ENCODE measurements around the gene ZNF124. TPM values are rescaled to one million over a fixed set of nuclear protein-coding genes. Genes with fewer than 3 reads are reported as not detected.

Gene ZNF124
- total and polyA plus RNA-seq, 2 of the 8 experiments (the other 6 are each of a cell fraction or from before 2014, with no cell fraction given) = 4.6 to 39.9 TPM

DNA sequence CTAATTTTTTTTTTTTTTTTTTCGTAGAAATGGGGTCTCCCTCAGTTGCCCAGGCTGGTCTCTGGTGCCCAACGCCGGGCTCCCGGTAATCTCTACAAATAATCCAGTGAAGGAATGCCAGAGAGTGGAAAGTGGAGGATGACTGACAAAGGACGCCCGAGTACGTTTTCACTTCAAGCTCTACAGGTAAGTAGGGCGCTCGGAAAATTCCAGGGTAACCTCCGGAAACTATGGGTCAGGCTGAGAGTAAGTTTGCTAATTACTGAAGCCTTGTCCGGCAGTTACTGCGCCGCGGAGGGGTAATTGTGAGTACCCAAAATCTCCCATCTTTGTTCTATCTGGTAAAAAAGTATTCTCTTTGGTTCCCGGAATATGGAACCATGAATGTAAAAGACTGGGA, 65.9 kb downstream of the ZNF124 start:
- no peak overlapping the region for H4K5ac ChIP-seq (ENCODE audit: insufficient read length, low read depth, low read length)
- peaks cover 8 to 28% of the 10 kb centered on the region in 2 experiments for H3K79me2 ChIP-seq (ENCODE audit: control insufficient read depth in 1 of 2, insufficient read depth in 2 of 2, low read length in 2 of 2)
- no peak overlapping the region for H2BK120ac ChIP-seq (replicated peaks; ENCODE audit: low read depth, low read length)
- WGBS, 2 experiments (ENCODE audit: extremely low coverage in 1 of 2, insufficient coverage in 1 of 2, insufficient read length in 1 of 2, insufficient replicate concordance in 2 of 2, low coverage in 1 of 2, low lambda C conversion rate in 2 of 2, missing lambda C conversion rate in 1 of 2) = 87% methylated on average over 14 of the region's 15 CpGs; no CpG with 5 or more reads in 1 of the 2 experiments
- no peak overlapping the region for H3K4ac ChIP-seq (replicated peaks; ENCODE audit: insufficient read length, low read depth, low read length)
- no peaks in the 10 kb centered on the region for H3K9me3 ChIP-seq (ENCODE audit: insufficient read depth in 2 of 2, low read depth in 1 of 2, low read length in 1 of 2)
- POLR2A ChIA-PET (ENCODE audit: partially characterized antibody) = interaction anchor here (3.7 kb wide), 1 partner anchor 27 kb away, joined by 11 read pairs; the partner anchor contains the start of gene ZNF670
- H4K91ac ChIP-seq (replicated peaks; ENCODE audit: insufficient read length, low read length) = no peak overlapping the region
- peak overlapping the region; percentile 69 to 72; a peak in 2 of 4 replicates for H3K4me2 ChIP-seq (ENCODE audit: insufficient read depth in 1 of 2, low read depth in 2 of 2, low read length in 2 of 2)
- H3K36me3 ChIP-seq (ENCODE audit: control insufficient read depth in 2 of 4, insufficient read depth in 4 of 4, low read length in 3 of 4) = peaks cover 8 to 15% (median 14%) of the 10 kb centered on the region in 4 experiments
- H4K8ac ChIP-seq (ENCODE audit: extremely low read depth, insufficient read depth, low read length) = no peak overlapping the region
- FAIRE-seq = no peak
- H2BK5ac ChIP-seq (ENCODE audit: low read depth, low read length) = no peak overlapping the region
- no peak overlapping the region for H3K56ac ChIP-seq (replicated peaks; ENCODE audit: insufficient read length, low read depth, low read length)
- H3K9ac ChIP-seq (replicated peaks in 1 of 4; ENCODE audit: extremely low read depth in 1 of 4, low read depth in 3 of 4, low read length in 3 of 4) = no peak overlapping the region
- H2BK20ac ChIP-seq (ENCODE audit: low read length) = no peak overlapping the region
- peaks cover 0 to 11% (median 5%) of the 10 kb centered on the region in 4 experiments; a peak in 6 of 7 replicates for H3K27me3 ChIP-seq (replicated peaks in 1 of 4; ENCODE audit: control insufficient read depth in 3 of 4, extremely low read depth in 1 of 4, insufficient read depth in 3 of 4, low read length in 3 of 4)
- no peak for TF ChIP-seq TBP (IDR thresholded peaks at IDR 0.05; ENCODE audit: low read depth, low read length)
- no peak for TF ChIP-seq MAFK (IDR thresholded peaks at IDR 0.05; ENCODE audit: low read depth, low read length)
- TF ChIP-seq NRF1 (IDR thresholded peaks at IDR 0.05; ENCODE audit: low read depth, low read length) = no peak
- no peak for TF ChIP-seq SP1 (IDR thresholded peaks at IDR 0.05; ENCODE audit: low read depth, low read length)
- TF ChIP-seq, protein P1, sequence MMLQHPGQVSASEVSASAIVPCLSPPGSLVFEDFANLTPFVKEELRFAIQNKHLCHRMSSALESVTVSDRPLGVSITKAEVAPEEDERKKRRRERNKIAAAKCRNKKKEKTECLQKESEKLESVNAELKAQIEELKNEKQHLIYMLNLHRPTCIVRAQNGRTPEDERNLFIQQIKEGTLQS (IDR thresholded peaks at IDR 0.05; ENCODE audit: insufficient read depth, low read depth, low read length) = no peak
- no peak for TF ChIP-seq NANOG (IDR thresholded peaks at IDR 0.05; ENCODE audit: insufficient read depth, low read depth, low read length, poor library complexity, severe bottlenecking)
- no peak for TF ChIP-seq CBX5 (IDR thresholded peaks at IDR 0.05; ENCODE audit: low read depth, low read length)
- no peak for TF ChIP-seq EP300 (IDR thresholded peaks at IDR 0.05; ENCODE audit: borderline replicate concordance in 1 of 2, low read depth in 2 of 2, low read length in 2 of 2)
- no peak for TF ChIP-seq BRCA1 (IDR thresholded peaks at IDR 0.05; ENCODE audit: low read depth, low read length)
- no peak overlapping the region for H3K14ac ChIP-seq (ENCODE audit: insufficient read length)
- H2AFZ ChIP-seq (ENCODE audit: low read length) = no peak overlapping the region
- no peak overlapping the region for H3K27ac ChIP-seq (ENCODE audit: low read depth, low read length)
- no peak overlapping the region for H2AK5ac ChIP-seq (ENCODE audit: low read depth, low read length)
- H3K79me1 ChIP-seq (ENCODE audit: low read depth, low read length) = 0 out of 2 replicates have a peak, but pooled peaks cover 3% of the 10 kb centered on the region
- no peak overlapping the region for H2BK15ac ChIP-seq (ENCODE audit: low read length)
- H3K18ac ChIP-seq (ENCODE audit: extremely low read depth, low read length) = no peak overlapping the region
- CTCF ChIA-PET (ENCODE audit: partially characterized antibody) = interaction anchor here (0.7 to 1.3 kb wide), 5 partner anchors 14 to 198 kb away, joined by 3 to 5 read pairs (median 3); partner anchors contain the start of gene ZNF670
- DNase-seq (ENCODE audit: low read depth in 1 of 2, low spot score in 2 of 2) = no peak
- H3K4me3 ChIP-seq (ENCODE audit: extremely low read depth in 1 of 4, insufficient read depth in 2 of 4, low read depth in 3 of 4, low read length in 4 of 4) = peak overlapping the region in 1 of 4 experiments; percentile 97; a peak in 1 of 8 replicates
- H3K23ac ChIP-seq (ENCODE audit: insufficient read length) = no peak overlapping the region
- peaks cover 1 to 15% (median 6%) of the 10 kb centered on the region in 4 experiments; a peak in 5 of 7 replicates for H3K4me1 ChIP-seq (replicated peaks in 1 of 4; ENCODE audit: control insufficient read depth in 3 of 4, insufficient read depth in 4 of 4, low read length in 3 of 4)
- H3K23me2 ChIP-seq (ENCODE audit: low read depth, low read length) = peaks cover 3% of the 10 kb centered on the region; the same call in 1 of the 2 replicates
- peaks cover 0 to 4% of the 10 kb centered on the region in 2 experiments for H4K20me1 ChIP-seq (replicated peaks in 1 of 2; ENCODE audit: control insufficient read depth in 1 of 2, insufficient read depth in 2 of 2, low read length in 2 of 2)
- no peak overlapping the region for H2BK12ac ChIP-seq (ENCODE audit: low read depth, low read length)
